ENCODE measurements around the gene EFHD2. TPM values are rescaled to one million over a fixed set of nuclear protein-coding genes. Genes with fewer than 3 reads are reported as not detected.
A peak's percentile ranks its signal among the peaks of the same experiment; 100 is the strongest.

Gene EFHD2
- total and polyA plus RNA-seq, 2 experiments from 2014 or later = 43.9 to 58.2 TPM

DNA sequence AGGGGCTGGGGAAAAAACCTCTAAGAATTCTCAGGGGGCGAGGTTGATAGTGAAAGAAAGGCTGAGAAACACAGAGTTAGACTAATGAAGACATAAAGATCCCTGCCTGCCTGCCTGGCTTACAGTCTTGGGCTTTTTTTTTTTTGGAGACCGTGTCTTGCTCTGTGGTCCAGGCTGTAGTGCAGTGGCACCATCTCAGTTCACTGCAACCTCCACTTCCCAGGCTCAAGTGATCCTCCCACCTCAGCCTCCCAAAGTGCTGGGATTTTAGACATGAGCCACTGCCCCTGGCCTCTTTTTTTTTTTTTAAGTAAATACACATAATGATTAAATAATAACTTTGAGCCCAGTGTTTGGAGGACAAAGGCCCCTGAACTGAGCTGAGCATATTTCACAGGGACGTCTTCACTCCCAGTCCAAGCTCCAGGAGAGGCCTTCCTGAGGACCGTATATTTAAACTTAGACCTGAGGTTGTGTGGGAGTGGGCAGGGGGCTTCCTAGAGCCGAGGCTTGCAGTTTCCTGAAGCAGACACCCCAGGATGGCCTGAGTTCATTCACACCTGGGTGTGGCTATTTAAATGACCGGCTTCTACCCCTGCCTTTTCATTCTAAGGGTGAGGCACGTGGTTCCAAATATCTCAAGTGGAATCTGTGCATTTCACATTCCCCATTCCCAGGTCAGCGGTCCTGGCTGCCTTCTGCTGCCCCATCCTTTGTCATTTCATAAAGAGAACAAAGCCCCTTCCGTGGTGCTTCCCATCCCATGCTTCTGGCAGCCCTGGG, 16.0 kb upstream of the EFHD2 start:
- DNase-seq (ENCODE audit: low read depth in 1 of 2, low spot score in 1 of 2) = no peak
- Histone ChIP-seq H3K27me3 (peaks cover 4% of the 10 kb centered on the region), H3K4me1 (ENCODE audit: low read depth) (no peaks in the 10 kb centered on the region), H3K27ac (no peak overlapping the region), H3K36me3 (no peaks in the 10 kb centered on the region), H3K4me3 (no peak overlapping the region), H3K9me3 (ENCODE audit: low read depth) (no peaks in the 10 kb centered on the region)
- TF ChIP-seq, protein P1, sequence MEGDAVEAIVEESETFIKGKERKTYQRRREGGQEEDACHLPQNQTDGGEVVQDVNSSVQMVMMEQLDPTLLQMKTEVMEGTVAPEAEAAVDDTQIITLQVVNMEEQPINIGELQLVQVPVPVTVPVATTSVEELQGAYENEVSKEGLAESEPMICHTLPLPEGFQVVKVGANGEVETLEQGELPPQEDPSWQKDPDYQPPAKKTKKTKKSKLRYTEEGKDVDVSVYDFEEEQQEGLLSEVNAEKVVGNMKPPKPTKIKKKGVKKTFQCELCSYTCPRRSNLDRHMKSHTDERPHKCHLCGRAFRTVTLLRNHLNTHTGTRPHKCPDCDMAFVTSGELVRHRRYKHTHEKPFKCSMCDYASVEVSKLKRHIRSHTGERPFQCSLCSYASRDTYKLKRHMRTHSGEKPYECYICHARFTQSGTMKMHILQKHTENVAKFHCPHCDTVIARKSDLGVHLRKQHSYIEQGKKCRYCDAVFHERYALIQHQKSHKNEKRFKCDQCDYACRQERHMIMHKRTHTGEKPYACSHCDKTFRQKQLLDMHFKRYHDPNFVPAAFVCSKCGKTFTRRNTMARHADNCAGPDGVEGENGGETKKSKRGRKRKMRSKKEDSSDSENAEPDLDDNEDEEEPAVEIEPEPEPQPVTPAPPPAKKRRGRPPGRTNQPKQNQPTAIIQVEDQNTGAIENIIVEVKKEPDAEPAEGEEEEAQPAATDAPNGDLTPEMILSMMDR (IDR thresholded peaks at IDR 0.05; ENCODE audit: low read depth, low read length) = no peak

DNA sequence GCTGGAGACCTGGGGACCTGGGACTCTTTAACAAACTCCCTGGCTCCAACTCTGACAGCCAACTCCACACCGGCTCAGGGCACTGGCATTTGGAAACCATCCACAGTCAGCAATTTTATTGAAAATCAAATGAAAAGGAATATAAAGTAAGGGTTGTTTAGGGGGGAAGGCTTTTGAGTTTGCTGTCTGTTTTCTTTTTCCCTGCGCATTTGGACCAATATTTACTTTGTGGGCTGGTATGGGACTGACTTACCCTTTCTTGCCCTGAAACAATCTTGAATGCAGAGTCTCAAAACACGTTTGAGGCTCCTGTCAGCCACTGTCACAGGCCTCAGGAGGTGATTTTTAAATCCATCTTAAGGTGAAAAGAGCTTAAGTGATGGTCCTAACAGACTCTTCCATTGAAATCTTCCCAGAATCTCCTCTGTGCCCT, 15.4 kb upstream of the EFHD2 start:
- Histone ChIP-seq H3K9me3 (ENCODE audit: low read depth) (no peaks in the 10 kb centered on the region), H3K4me3 (no peak overlapping the region), H3K27ac (no peak overlapping the region), H3K27me3 (no peaks in the 10 kb centered on the region), H3K4me1 (ENCODE audit: low read depth) (no peaks in the 10 kb centered on the region), H3K36me3 (no peaks in the 10 kb centered on the region)
- DNase-seq (ENCODE audit: low read depth in 1 of 2, low spot score in 1 of 2) = no peak
- TF ChIP-seq, protein P1 (IDR thresholded peaks at IDR 0.05; ENCODE audit: low read depth, low read length) = no peak

DNA sequence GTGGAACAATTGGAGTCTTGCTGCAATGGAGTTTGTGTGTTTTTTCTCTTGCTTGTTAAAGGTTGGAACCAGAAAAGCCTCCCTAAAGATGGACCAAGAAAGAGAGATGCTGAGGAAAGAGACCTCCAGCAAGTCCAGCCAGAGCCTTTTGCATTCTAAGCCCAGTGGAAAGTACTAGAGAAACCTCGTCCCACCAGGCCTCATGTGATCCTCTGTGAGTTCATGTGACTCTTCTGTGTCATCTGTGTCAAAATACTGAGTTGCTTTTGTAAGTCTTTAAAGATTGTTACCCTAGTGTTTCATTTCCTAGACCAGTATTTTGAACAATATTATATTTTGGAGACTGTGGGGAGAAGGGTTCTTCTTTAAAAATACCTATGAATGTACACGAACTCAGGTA, 12.5 kb upstream of the EFHD2 start:
- Histone ChIP-seq H3K27me3 (no peaks in the 10 kb centered on the region), H3K4me3 (no peak overlapping the region), H3K4me1 (ENCODE audit: low read depth) (peaks cover 6% of the 10 kb centered on the region), H3K36me3 (no peaks in the 10 kb centered on the region), H3K9me3 (ENCODE audit: low read depth) (no peaks in the 10 kb centered on the region), H3K27ac (no peak overlapping the region)
- TF ChIP-seq, protein P1 (IDR thresholded peaks at IDR 0.05; ENCODE audit: low read depth, low read length) = no peak
- no peak for DNase-seq (ENCODE audit: low read depth in 1 of 2, low spot score in 1 of 2)

DNA sequence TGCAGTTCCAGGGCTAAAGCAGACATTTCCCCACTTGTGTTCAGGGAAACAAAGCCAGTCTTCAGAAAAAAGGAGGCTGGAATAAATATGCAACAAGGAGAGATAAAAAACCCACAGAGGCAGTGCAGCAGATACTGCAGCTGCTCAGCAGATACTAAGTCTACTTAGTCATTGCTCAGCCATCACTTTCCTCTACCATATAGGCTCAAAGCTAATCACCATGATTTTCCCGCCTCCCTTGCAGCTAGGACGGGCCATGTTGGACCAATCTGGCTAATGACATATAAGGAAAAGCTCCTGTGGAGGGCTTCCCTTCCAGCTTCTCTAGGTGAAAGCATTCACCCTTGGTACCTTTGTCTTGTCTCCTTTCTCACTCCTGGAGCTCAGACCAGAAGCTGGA, 10.0 kb upstream of the EFHD2 start:
- H3K4me3 ChIP-seq = no peak overlapping the region

DNA sequence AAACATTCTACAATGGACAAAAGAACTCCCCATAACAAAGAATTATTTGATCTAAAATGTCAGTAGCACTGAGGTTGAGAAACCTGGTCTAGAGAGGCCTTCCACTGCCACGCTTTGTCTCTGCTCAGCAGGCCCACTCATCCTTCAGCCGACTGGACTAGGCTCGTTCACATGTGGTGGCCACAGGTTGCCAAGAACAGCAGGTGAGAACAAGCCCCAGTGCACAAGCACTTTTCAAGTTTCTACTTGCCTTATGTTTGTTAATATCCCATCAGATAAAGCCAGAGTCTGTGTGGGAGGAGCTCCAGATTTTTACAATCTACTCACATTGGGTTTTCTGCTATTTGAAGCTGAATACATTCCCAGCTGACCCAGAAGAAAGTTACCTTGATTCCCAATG, 9.1 kb upstream of the EFHD2 start:
- TF ChIP-seq, protein P1 (IDR thresholded peaks at IDR 0.05; ENCODE audit: low read depth, low read length) = no peak
- H3K36me3 ChIP-seq = no peaks in the 10 kb centered on the region

More for the DNA sequence above, 10.0 kb upstream of the EFHD2 start:
- H3K27ac ChIP-seq = no peak overlapping the region
- no peaks in the 10 kb centered on the region for H3K9me3 ChIP-seq (ENCODE audit: low read depth)
- H3K4me1 ChIP-seq (ENCODE audit: low read depth) = peaks cover 6% of the 10 kb centered on the region
- DNase-seq (ENCODE audit: low read depth in 1 of 2, low spot score in 1 of 2) = peak in 1 of 2 donors; percentile 60
- H3K36me3 ChIP-seq = no peaks in the 10 kb centered on the region
- no peaks in the 10 kb centered on the region for H3K27me3 ChIP-seq
- TF ChIP-seq, protein P1 (IDR thresholded peaks at IDR 0.05; ENCODE audit: low read depth, low read length) = no peak

More for the DNA sequence above, 9.1 kb upstream of the EFHD2 start:
- Histone ChIP-seq H3K27ac (no peak overlapping the region), H3K4me3 (no peak overlapping the region), H3K9me3 (ENCODE audit: low read depth) (no peaks in the 10 kb centered on the region), H3K27me3 (no peaks in the 10 kb centered on the region), H3K4me1 (ENCODE audit: low read depth) (peaks cover 6% of the 10 kb centered on the region)
- DNase-seq (ENCODE audit: low read depth in 1 of 2, low spot score in 1 of 2) = no peak

Data from cardiac muscle cell (in vitro differentiated cells and primary cell).